HuH-7.5 (cell line): Measurements from ENCODE around the gene TAGLN2.
A peak's percentile ranks its signal among the peaks of the same experiment; 100 is the strongest.

Experiments used
- DNase-seq: peaks from one replicate; pipeline ENCODE4 v3.0.0; 2011; ENCODE audit warnings: low spot score

TAGLN2 gene

GRCh38 chr1:159935305-159935704, 10.0 kb upstream of the TAGLN2 start:
- DNase-seq = no peak

GRCh38 chr1:159934136-159935039, 9.1 kb upstream of the TAGLN2 start:
- no peak for DNase-seq

- no peak for DNase-seq
Observed at GRCh38 chr1:159933347-159933746, 8.0 kb upstream of the TAGLN2 start.

- DNase-seq = no peak
Observed at GRCh38 chr1:159932296-159933285, 7.3 kb upstream of the TAGLN2 start.

- DNase-seq = no peak
Observed at GRCh38 chr1:159931795-159932173, 6.5 kb upstream of the TAGLN2 start.

- no peak for DNase-seq
Observed at GRCh38 chr1:159931101-159931794, 5.9 kb upstream of the TAGLN2 start.

GRCh38 chr1:159930634-159931033, 5.3 kb upstream of the TAGLN2 start:
- DNase-seq = no peak

GRCh38 chr1:159930216-159930615, 4.9 kb upstream of the TAGLN2 start:
- DNase-seq = no peak

GRCh38 chr1:159929155-159930051, 4.1 kb upstream of the TAGLN2 start:
- DNase-seq = no peak

GRCh38 chr1:159928491-159929050, 3.3 kb upstream of the TAGLN2 start:
- DNase-seq = no peak

- DNase-seq = no peak
Observed at GRCh38 chr1:159927849-159928431, 2.6 kb upstream of the TAGLN2 start.

- no peak for DNase-seq
Observed at GRCh38 chr1:159927211-159927848, 2.0 kb upstream of the TAGLN2 start.

GRCh38 chr1:159925719-159926078, 392 bp upstream of the TAGLN2 start:
- peak; percentile 74 for DNase-seq

- DNase-seq = peak; percentile 85
Observed at GRCh38 chr1:159924025-159924790, 1.1 kb downstream of the TAGLN2 start.

GRCh38 chr1:159923203-159924024, 1.9 kb downstream of the TAGLN2 start:
- DNase-seq = no peak

GRCh38 chr1:159922511-159923202, 2.6 kb downstream of the TAGLN2 start:
- DNase-seq = no peak

GRCh38 chr1:159921700-159922504, 3.4 kb downstream of the TAGLN2 start:
- no peak for DNase-seq
